ENCODE results near the gene ERVK3-1. TPM values are rescaled to one million over a fixed set of nuclear protein-coding genes. Genes with fewer than 3 reads are reported as not detected.

The ERVK3-1 gene
- total and polyA plus RNA-seq, 2 of the 13 experiments (the other 11 are each of a cell fraction or from before 2014, with no cell fraction given), result 28.5 to 38.7 TPM

- TF ChIP-seq ZNF142 (CRISPR knock-in tag; IDR thresholded peaks at IDR 0.05) (peak; percentile 90), PBX2 (CRISPR knock-in tag; IDR thresholded peaks at IDR 0.05) (no peak), ZBTB44 (CRISPR knock-in tag; IDR thresholded peaks at IDR 0.05) (peak; percentile 67; the same call in 1 of the 2 replicates), ZNF850 (CRISPR knock-in tag; conservative IDR thresholded peaks at IDR 0.05) (no peak), ZNF709 (CRISPR knock-in tag; IDR thresholded peaks at IDR 0.05) (no peak), SRY (CRISPR knock-in tag; IDR thresholded peaks at IDR 0.05) (peak; percentile 97), MLLT10 (CRISPR knock-in tag; IDR thresholded peaks at IDR 0.05) (no peak), STAG1 (CRISPR knock-in tag; IDR thresholded peaks at IDR 0.05) (peak; percentile 14; the same call in 1 of the 2 replicates), ZNF703 (CRISPR knock-in tag; IDR thresholded peaks at IDR 0.05; ENCODE audit: borderline replicate concordance) (no peak), HMGXB3 (CRISPR knock-in tag; IDR thresholded peaks at IDR 0.05; ENCODE audit: borderline replicate concordance) (peak; percentile 92), THYN1 (CRISPR knock-in tag; IDR thresholded peaks at IDR 0.05; ENCODE audit: borderline replicate concordance, low read depth) (no peak), TSC22D2 (CRISPR knock-in tag; IDR thresholded peaks at IDR 0.05; ENCODE audit: borderline replicate concordance) (no peak; the same call in 1 of the 2 replicates), ZBTB7B (CRISPR knock-in tag; IDR thresholded peaks at IDR 0.05) (peak; percentile 59; the same call in 1 of the 2 replicates), ZNF136 (CRISPR knock-in tag; IDR thresholded peaks at IDR 0.05; ENCODE audit: low read depth) (0 out of 2 replicates have a peak, but pooled peaks have one; percentile 46), MAF1 (CRISPR knock-in tag; IDR thresholded peaks at IDR 0.05; ENCODE audit: borderline replicate concordance) (peak; percentile 82; the same call in 1 of the 2 replicates)
These were observed 21.9 kb downstream of the ERVK3-1 start, which contains the start of gene ZSCAN22 (continued) for GRCh38 chr19:58326914-58327726.
